Peyer's patch (tissue), 4 donors: ENCODE results near the gene KCNJ2.

Experiments used
- CTCF ChIP-seq, 6 experiments: fragments of 450-650 bp in 4 of 6; fragments of 200-600 bp in 2 of 6; sonication (generic) in 1 of 6; IDR thresholded peaks; one replicate each; pipeline ENCODE4 v1.5.1; 2017 to 2019; ENCODE audit warnings: antibody characterized with exemption in 6 of 6, mild to moderate bottlenecking in 3 of 6, moderate library complexity in 1 of 6
- POLR2A ChIP-seq, 2 donors: fragments of 450-650 bp; IDR thresholded peaks; one replicate each; pipeline ENCODE4 v1.5.1; 2017; ENCODE audit warnings: antibody characterized with exemption in 2 of 2, mild to moderate bottlenecking in 2 of 2, moderate library complexity in 2 of 2

GRCh38 chr17:70157151-70157550, 12.2 kb upstream of the KCNJ2 start:
- TF ChIP-seq CTCF (IDR thresholded peaks at IDR 0.05): no peak
- no peak for TF ChIP-seq POLR2A (IDR thresholded peaks at IDR 0.05)
